ENCODE results near the gene CLNS1A.
A peak's percentile ranks its signal among the peaks of the same experiment; 100 is the strongest.
"Not testable (repeated sequence)": the region's sequence is repeated elsewhere in the genome, so short reads cannot be mapped to it uniquely, and the experiment has no call there.

Gene CLNS1A

DNA sequence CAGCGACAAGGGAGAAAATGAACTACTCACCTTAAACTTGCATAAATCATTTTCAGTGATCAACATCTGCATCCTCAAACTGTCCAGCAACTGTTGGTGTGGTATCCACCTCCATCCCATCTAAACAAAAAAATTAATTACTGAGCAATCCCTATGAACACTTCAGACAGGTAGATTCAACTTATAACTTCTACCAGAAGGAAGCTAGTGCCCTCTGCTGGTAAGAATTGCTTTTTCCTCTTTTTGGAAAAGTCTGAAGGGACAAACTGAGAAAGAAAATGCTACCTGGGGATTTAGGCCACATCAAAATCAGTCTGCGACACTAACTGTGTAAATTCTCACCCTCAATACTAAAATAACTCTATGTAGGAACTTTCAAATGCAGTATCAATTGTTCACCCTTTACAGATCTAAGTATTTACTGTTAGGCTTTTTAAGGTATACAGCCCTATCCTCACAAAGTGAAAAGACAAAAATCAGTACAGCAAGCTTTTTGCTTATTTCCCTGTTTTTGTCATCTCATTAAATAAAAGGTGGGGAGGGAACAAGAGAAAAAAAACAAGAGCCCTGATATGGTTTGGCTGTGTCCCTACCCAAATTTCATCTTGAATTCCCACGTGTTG, 17.9 kb downstream of the CLNS1A start:
- no peak for DNase-seq (ENCODE audit: low read depth)

DNA sequence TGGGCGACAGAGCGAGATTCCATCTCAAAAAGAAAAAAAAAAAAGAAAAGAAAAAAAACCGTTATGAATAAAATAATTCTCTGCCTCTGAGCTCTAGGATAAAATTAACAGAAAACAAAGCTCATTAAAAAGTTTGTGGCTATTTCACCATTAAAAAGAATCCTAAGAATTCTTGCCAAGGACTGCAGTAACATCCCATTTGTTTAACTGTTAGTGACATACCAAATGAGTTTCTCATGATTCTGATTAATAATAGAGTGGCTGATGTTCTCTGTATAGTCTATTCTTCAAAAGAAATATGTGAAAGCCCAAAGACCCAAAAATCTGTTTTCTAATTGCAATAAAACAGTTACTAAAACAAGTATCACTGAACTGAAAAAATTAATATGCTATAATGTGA, 19.7 kb downstream of the CLNS1A start:
- no peak for DNase-seq (ENCODE audit: low read depth)

DNA sequence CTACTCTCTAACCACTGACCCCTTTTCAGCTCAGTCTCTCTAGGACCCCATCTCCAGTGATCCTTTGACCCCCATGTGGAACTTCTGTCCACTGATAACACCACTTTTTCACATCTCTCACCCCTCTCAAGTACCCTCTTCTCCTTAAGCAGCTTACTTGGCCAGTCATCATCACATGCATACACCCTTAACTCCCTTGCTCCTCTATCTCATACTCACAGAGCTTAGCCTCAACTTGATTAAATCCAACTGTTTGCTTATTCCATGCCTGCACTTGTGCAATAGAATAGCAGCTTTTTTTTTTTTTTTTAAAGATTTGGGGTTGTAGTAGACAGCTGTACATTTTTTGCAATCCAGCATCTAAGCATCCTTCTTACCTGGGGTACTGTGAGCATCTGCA, 25.7 kb downstream of the CLNS1A start:
- DNase-seq (ENCODE audit: low read depth) = no peak

DNA sequence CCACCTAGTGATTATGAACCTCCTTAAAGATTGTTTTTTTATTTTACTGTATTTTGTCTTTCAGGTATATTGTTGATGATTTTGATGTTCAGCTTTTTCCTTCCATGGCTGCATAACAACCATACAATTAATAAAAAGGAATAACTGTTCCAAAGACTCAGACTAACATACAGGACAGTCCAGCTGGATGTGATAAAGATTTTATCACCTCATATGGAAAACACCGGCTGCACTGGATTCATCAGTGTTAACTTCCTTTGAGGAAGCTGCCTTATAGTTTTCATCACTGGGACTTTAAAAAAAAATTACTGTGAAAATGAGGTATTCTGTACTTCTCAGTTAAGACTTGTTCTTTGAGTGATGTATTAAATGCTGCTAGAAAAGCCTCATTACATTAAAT, 28.4 kb downstream of the CLNS1A start:
- DNase-seq (ENCODE audit: low read depth) = no peak

DNA sequence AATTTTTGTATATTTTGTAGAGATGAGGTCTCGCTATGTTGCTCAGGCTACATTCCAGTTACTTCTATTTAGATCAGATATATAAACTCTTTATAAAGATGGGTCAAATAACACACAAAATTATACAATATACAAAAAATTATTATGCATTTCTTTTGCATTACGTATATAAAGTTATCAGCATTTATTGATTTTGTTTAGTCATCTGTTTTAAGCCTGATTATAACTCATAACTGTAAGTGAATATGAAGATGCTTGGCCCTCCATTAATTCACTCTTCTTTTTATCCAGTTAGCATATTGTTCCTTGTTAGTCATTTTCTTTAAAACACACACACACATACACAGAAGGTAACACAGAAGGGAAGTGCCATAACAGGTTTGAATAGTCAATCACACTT, 33.3 kb downstream of the CLNS1A start:
- DNase-seq (ENCODE audit: low read depth) = no peak

DNA sequence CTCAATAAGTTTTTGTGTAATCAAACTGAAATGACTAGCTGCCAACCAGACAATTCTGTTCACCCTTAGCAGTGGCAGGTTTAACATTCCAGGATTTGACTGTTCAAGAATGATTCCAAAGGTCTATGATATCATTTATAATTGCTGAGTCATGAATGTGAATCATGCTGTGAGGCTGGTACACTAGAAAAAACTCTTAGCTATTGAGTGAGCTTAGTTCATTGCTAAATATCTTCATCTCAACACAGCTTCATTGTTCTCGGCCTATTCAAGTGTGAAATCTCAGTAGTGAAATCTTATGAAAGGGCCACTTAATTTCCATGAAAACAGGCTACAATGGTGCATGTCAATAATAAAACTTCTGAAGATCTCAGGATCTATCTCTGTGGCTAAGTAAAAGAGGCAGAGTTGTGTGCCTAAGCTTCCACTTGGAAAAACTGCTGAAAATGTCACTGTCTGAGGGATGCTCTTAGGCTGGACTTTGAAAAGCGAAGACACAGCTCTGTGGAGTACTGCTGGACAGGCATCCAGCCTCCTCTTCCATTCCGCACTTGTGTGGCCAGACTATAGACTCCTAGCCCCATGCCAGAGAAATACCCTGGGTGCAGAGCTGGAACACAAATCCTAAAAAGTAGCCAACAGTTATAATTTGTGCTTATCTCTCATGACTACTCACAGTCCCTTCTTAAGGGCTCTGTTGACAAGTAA, 35.1 kb downstream of the CLNS1A start:
- peak; percentile 93 for DNase-seq (ENCODE audit: low read depth)

DNA sequence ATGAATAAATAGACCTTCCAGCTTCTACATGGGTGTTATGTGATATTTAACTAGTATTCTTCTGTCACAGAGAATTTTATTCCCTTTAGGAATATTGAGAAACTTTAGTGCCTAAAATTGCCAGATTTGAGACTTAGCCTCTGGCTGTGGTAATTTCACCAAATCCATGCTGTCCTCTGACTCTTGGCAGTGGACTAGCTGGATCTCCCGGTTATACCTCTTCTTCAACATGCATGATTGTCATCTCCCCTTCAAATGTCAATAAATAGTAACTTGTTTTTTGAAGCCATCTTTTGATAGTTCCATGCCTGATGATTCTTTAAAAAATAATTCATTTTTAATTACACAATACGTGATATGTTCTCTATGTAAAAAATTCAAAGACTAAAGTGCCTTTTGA, 39.4 kb downstream of the CLNS1A start:
- no peak for DNase-seq (ENCODE audit: low read depth)

DNA sequence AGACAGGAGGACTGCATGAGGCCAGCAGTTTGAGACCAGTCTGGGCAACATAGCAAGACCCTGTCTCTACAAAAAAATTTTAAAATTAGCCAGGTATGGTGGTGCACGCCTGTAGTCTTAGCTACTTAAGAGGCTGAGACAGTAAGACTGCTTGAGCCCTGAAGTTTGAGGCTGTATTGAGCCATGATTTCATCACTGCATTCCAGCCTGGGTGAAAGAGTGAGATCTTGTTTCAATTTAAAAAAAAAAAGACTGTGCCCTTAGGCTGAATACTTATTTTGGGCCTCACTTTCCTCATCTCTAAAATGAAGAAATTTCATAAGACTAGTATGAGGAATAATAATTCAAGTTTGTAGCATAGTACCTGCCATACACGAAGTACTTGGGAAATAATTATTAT, 41.0 kb downstream of the CLNS1A start:
- DNase-seq (ENCODE audit: low read depth) = no peak

DNA sequence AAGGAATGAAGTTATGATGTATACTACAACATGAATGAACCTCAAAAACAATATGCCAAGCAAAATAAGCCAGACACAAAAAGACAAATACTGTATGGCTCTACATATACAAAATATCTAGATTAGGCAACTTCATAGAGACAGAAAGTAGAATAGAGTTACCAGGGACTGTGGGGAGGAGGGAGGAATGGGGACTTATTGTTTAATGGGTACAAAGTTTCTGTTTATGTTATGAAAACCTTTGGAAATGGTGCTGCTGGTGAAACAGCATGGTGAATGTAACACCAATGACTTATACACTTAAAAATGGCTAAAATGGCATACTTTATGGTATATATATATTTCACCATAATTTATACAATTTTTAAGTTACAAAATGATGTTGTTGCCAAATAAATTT, 43.7 kb downstream of the CLNS1A start:
- DNase-seq (ENCODE audit: low read depth) = no peak

DNA sequence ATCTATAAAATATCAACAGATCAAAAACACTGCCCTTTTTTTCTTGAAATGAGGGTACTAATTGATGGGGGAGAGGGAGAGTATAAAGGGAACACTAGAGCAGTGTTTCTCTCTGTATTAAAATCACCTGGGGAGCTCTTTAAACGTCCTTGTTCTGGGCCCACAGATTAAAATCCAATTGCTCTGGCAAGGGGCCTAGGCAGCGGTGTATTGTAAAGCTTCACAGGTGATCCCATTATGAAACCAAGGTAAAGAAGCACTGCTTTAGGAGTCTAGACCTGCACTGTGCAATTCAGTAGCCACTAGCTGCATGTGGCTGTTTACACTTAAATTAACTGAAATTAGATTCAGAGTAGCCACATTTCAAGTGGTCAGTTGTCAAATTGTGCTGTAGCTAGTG, 44.9 kb downstream of the CLNS1A start:
- DNase-seq (ENCODE audit: low read depth) = no peak

DNA sequence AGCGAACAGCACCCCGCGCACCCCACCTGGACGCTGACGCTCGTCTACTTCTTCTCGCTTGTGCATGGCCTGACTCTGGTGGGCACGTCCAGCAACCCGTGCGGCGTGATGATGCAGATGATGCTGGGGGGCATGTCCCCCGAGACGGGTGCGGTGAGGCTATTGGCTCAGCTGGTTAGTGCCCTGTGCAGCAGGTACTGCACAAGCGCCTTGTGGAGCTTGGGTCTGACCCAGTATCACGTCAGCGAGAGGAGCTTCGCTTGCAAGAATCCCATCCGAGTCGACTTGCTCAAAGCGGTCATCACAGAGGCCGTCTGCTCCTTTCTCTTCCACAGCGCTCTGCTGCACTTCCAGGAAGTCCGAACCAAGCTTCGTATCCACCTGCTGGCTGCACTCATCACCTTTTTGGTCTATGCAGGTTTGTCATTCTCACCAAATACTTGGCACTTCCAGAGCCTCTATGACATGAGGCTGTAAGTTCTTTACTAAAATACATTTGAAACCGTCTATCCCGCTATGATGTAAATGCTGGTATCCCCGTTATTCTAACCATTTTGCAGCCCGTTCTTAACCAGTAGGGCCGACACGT, 47.3 kb downstream of the CLNS1A start:
- peak; percentile 3 for DNase-seq (ENCODE audit: low read depth)

DNA sequence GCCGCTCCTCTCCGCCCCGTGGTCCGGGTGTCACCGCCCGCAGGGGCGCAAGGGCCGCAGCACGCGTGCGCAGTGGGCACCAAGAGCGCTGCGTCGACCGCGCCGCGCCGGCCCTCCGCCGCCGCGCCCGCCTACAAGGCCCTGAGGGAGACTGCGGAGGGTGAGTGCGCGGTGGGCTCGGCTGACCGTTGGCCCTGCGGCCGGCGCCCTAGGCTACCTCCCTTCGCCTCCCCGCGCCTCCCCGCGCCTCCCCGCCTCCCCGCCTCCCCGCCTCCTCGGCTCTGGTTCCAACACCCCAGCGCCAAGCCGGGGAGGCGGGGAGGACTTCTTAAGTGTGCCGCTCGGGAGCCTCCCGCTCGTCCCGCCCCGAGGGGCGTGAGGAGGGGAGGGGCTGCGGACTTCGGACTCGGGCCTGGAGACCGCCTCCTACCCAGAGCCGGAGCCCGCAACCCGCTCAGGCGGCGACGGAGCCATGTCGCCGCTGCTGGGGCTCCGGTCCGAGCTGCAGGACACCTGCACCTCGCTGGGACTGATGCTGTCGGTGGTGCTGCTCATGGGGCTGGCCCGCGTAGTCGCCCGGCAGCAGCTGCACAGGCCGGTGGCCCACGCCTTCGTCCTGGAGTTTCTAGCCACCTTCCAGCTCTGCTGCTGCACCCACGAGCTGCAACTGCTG, 47.9 kb downstream of the CLNS1A start, which contains the start of gene AQP11:
TSS of gene AQP11 (plus strand) at position 433 of the 673 bp plus-strand sequence. CDS start at position 473, 40 bp downstream.
- peak; percentile 37 for DNase-seq (ENCODE audit: low read depth)

DNA sequence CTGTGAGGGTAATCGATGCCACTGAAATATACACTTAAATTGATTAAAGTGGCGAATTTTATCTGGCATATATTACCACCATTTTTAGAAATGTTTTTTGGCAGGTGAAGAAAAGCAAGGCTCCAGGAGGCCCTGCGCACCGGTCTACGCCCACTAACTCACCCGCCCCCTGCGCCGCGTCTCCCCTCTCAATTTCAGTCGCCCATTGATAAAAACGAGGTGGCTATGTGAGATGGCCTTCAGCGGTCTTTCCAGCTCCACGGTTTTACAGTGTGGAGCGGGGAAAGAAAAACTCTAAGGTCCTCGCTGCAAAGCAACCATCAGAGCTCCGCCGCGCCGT, 48.4 kb downstream of the CLNS1A start:
- DNase-seq (ENCODE audit: low read depth) = no peak

DNA sequence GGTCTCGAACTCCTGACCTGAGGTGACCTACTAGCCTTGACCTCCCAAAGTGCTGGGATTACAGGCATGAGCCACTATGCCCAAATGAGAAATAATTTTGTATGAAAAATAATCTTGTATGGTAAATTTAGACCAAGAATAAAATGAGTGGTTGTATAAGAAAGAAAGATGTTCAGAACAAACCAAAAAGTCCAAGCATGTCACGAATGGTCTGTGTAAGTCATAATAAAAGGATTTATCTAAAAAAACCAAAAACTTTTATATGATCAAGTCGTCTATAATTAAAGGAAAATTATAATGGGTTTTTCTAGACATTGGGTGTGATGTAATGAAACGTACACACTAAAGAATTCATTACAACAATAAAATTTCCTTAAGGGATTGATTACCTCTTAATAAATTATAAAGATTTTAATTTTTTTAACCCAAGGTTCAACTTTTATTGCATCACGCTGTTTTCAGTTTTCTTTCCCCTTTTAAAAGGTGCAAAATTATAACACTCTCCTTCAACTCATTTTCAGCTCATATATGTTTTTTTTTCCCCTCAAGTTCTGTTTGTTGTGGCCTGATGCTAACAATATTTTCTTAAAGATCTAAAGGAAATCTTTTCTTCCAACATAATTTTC, 56.8 kb downstream of the CLNS1A start:
- no peak for DNase-seq (ENCODE audit: low read depth)

DNA sequence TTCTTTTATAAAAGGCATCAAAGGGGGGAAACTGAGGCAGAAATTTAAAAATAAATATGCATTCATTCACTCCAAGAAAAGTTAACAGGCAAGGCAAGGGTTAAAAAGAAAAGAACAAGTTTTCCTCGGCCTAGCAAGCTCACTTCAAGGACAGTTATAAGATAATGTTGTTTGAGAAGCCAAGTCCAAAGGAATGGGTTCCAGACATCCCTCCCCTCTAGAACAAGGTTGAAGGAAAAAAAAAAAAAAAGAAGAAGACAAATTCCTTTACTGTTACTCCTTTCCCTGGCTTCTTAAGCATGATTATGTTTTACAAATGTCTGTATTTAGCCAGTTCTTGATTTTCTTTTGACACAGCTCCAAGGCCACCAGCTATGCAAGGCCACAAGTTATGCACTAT, 62.2 kb downstream of the CLNS1A start:
- DNase-seq (ENCODE audit: low read depth) = not testable (repeated sequence)

DNA sequence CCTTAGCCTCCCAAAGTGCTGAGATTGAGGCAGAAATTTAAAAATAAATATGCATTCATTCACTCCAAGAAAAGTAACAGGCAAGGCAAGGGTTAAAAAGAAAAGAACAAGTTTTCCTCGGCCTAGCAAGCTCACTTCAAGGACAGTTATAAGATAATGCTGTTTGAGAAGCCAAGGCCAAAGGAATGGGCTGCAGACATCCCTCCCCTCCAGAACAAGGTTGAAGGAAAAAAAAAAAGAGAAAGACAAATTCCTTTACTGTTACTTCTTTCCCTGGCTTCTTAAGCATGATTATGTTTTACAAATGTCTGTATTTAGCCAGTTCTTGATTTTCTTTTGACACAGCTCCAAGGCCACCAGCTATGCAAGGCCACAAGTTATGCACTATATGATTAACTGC, 66.7 kb downstream of the CLNS1A start:
- not testable (repeated sequence) for DNase-seq (ENCODE audit: low read depth)

DNA sequence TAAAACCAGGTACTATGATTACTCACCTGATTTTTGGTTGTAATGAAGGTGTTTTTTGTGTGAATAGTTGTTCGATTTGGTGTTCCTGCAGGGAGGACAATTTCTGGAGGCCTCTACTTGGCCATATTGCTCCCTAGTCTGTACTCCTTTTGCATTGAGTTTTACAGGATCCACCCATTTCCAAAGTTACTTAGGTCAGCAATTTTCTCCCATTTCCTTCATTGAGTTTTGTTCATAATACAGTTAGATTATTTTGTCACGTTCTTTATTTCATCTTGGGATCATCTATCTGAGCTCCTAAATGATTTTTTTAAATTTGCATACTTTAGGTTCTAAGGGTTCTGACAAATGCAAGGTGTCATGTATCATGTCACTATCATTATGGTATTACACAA, 67.9 kb downstream of the CLNS1A start:
- DNase-seq (ENCODE audit: low read depth) = no peak

DNA sequence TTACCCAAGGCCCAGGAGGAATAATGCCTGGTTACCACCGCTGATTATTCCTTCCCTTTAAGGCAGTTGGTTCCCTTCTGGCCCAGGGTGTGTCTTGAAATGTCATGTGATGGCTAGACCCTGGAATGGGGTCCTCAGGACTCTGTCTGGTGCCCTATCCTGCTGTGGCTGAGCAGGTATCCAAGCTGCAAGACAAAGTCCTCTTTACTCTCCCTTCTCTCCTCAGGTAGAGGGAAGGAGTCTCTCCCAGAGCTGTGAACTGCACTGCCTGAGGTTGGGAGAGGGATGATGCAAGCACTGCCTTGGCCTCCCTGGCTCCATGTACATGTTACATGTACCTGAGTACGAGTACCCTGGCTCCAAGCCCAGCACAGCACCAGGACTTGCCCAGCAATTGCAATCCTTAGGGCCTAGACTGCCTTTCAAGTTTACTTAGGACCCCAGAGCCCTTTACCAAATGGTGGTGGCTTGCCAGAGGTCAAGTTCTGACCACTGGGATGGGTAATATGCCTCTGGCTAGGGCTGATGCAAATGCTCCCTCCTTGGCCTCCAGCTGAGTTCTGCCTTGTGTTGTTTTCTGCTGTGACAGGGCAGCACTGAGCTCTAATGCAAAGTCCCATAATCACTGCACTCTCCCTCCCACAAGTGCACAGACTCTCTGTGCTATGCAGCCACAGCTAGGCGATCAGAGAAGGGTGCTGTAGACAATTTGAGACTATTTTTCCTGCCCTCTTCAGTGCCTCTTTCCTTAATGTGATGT, 68.5 kb downstream of the CLNS1A start:
- DNase-seq (ENCODE audit: low read depth) = no peak

DNA sequence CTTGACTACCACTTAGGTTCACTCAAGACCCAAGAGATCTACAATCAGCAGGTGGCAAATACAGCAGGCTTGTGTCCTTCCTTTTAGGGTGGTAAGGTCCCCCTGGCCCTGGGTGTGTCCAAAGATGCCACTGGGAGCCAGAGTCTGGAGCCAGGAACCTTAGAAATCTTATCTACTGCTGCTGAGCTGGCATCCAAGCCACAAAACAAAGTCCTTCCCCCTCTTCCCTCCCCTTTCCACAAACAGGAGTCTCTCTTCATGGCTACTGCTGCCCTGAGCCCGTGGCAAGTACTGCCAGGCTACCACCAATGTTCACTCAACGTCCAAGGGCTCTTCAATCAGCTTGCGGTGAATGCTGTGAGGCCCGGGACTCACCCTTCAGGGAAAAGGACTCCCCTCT, 69.3 kb downstream of the CLNS1A start:
- no peak for DNase-seq (ENCODE audit: low read depth)

Data from HS-5 (cell line).